Activated gamma-delta T cell (primary cell): ENCODE data around the gene TTC23.
"Not testable (repeated sequence)": the region's sequence is repeated elsewhere in the genome, so short reads cannot be mapped to it uniquely, and the experiment has no call there.

Source experiments
- DNase-seq: peaks from one replicate; lab custom pipeline; 2025; lab: John Stamatoyannopoulos, UW

TTC23 gene

DNA sequence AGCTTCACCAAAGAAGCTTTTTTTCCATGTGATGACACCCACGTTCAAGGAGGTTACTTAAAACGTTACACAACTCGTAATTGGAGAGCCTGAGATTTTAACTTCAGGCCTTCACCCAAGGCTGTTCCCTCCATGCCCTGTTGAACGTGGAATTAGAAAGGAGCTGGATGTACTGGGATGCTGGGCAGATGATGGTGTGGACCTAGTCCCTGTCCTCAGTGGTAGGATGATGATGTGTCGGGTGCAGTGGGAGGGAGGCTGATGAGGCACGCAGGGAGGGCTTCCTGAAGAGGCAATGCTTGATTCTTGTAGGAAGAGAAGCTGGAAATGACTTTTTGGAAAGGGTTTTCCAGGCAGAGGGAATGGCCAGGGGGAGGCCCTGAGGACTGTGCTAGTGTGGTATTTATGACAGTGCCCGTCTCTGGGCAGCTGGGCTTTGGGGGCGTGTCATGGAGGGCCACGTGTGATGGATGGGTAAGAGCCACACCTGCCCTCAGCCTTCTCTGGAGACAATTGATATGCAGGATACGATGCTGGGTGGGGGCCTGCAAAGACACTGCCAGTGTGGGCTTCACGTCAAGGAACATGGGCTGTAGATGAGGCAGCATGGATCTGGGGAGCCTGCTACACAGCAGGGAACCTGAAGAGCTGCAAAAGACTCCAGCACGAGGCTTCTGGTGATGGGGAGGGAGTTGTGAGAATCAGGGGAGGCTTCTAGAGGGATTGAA is 129.2 kb downstream of the TTC23 start:
- no peak for DNase-seq

DNA sequence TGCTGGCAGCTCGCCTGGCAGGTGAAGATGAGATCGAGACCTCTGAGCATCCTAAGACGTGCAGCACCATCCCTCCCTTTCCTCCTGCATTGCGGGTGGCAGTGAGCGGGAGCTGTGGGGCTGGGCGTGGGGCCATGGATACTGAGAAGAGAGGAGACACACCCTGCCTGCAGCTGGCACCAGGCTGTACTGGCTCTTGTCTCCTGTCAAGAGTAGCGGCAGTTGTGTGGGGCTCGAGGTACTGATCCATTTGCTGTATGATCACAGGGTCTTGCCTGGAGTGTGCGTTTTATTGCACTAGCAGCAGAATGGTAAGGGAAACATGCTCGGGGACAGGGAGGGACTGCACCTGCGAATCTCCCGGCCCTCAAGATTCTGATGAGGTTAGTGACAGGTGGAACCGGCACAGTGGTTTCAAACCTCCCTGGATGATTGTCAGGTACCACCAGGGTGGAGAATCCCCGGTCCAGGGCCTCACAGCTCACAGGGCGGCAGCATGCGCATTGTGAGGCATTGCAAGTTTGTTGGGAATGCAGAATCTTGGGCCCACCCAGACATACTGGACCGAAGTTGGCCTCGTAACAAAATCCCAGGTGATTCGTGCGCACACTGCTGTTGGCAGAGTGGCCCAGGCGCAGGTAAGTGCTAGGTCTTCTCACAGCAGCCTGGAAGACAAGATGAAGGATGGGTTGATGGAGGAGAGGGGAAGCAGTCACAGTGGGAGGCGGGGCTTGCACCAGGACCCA is 130.4 kb downstream of the TTC23 start:
- no peak for DNase-seq

DNA sequence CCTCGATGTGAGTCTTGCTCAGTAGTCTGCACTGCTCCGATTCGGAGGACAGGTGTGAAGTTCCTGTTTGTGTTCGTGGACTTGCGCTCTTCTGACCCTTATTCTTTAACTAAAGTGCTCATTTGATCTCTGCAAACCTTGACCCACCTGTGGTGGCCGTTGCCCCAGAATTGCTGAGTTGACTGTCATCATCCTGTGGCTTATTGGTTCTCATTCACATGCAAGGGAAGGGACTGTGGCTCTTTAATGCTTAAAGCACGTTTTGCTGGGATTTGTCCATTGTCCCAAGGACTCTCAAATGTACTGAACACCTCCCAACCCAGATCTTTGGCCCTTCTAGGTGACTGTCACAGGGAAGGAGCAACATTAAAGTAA is 131.1 kb downstream of the TTC23 start:
- no peak for DNase-seq

DNA sequence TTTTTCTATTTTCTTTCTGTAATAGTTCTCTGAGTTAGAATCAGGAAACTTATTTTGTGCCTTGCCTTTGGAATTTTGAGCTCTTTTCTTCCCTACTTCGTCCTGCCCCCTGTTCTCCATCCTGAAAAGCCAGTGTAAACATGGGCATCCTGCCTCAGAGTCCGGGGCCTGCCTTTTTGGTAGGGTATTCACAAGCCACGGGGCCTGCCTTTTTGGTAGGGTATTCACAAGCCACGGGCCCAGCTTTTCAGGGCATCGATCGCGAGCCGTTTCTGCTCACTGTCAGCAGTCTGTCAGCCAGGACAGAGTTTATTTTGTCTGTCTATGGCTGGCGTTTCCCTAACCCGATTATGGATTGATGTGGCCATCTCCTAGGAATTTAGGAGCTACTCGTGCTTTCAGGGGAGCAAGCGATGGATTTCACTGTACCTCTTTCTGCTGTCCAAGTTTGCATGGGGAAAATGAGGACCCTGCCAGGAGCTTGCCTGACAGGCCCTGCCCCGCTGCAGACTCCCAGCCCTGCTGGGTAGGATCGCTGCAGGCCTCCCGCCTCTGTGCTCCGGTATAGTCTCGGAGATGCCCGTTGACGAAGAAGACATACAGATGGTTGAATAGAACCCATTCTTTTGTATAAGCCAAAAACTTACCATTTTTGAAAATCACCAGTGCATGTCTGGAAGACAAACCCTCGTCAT is 131.7 kb downstream of the TTC23 start:
- DNase-seq: no peak

DNA sequence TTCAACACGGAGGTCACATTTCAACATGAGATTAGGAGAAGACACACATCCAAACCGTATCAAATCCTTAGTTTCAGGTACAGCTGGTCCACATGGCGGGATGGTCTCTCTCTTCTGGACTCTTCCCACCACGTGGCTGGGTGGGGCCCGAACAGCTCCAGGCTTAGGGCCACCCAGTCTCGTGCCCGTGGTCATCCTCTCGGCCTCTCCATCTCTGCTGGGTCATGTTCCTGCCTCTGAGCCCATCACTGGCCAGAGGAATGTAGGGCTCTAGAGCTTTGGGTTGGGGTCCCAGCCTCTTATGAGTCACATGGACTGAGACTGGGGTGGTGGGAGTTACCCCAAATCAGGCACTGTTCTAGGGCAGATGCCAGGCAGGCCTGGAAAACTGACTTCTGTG is 132.3 kb downstream of the TTC23 start:
- no peak for DNase-seq

DNA sequence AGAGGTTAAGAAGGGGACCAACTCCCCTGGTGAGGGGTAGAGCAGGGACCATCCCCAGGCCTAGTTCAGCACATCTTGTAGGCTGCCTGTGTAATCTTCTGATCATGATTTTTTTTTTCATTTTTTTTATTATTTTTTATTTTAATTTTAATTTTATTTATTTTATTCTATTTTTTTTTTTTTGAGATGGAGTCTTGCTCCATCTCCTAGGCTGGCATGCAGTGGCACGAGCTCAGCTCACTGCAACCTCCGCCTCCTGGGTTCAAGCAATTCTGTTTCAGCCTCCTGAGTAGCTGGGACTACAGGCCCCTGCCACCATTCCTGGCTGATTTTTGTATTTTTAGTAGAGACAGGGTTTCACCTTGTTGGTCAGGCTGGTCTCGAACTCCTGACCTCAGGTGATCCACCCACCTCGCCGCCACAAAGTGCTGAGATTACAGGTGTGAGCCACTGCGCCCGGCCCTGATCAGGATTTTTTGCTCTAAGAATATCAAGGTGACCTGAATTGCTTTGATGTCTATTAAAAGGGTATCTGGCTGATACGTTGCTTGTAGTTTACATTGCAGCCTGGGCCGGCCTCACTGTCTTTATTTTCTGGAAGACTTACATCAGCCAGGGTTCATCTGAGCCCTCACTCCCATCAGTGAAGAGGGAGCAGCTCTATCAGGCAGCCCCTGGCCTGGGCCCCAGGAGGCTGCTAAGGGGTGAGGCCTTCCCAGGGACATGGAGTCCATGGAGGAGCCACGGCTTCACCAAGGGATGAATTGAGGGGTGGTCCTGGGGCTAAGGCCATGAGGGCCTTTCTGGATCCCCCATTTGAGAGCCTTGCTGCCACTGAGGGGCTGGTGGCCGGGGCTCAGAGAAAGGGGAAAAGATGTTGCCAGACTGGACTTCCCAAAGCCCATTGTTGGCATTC is 133.8 kb downstream of the TTC23 start:
- no peak for DNase-seq

DNA sequence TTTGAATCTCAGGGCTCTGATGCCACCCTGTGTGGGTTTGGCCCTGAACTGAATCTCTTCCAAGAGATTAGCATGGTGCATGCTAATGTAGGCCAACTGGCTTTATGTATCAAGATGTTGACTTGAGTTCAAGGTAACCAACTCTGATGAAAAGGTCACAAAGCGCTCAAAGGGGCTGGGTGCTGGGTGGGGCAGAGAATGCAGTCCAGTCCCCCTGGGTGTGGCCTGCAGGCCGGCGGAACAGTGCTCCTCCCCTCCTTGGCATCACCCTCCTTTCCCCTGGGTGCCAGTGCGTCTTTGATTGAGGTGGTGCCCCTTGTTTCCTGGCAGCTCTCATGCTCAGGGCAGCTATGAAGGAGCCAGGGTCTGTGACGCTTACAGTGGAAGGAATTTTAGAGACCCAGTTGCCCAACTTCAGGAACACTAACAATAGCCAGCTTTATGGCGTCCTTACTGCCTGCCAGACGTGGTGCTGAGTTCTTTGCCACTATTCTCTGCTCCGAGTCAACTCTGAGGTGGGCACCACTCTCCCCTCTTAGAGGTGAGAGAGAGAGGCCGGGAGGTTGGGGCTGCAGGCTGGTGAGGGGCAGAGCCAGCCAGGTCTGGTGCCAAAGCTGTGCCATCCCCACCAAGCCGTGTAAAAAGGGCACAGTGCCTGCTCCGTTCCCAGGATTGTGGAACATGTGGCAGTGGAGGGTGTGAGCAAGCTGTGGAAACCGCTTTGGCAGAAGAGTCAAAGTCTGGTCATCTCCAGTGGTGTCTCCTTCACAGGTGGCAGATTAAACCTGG is 134.7 kb downstream of the TTC23 start:
- no peak for DNase-seq

DNA sequence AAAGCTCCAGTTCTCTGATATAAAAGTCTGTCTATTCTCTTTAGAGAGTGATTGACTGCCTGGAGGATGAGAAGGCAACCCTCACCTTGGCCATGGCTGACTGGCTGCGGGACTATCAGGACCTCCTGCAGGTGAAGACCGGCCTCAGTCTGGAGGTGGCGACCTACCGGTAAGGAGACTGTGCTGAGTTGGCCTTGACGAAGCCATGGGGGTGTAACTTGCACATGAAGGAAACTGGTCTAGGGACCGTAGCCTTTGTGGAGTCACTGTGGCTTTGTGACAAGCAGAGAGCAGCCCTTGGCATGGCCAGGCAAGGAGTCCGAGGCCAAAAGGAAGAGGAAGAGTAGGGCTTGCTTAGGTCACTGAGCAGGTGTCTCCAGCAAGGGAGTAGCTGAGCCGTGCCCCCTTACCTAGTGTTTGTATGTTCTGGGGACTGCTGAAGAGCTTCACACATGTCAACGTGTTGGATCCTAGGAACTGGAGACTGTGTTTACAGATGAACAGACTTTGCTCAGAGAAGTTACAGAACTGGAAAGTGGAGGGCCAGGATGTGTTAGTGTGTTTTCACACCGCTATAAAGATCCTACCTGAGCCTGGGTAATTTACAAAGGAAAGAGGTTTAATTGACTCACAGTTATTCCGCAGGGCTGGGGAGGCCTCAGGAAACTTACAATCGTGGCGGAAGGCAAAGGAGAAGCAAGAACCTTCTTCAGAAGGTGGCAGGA is 135.7 kb downstream of the TTC23 start:
- no peak for DNase-seq

DNA sequence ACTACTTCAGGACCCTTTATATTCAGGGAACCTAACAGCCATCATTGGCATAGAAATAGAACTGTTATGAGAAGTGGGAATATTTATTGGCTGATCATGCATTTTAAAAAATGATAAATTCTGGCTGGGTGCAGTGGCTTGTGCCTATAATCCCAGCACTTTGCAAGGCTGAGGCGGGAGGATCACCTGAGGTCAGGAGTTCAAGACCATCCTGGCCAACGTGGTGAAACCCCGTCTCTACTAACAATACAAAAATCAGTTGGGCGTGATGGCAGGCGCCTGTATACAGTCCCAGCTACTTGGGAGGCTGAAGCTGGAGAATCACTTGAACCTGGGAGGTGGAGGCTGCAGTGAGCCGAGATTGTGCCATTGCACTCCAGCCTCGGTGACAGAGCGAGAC is 137.7 kb downstream of the TTC23 start:
- not testable (repeated sequence) for DNase-seq

DNA sequence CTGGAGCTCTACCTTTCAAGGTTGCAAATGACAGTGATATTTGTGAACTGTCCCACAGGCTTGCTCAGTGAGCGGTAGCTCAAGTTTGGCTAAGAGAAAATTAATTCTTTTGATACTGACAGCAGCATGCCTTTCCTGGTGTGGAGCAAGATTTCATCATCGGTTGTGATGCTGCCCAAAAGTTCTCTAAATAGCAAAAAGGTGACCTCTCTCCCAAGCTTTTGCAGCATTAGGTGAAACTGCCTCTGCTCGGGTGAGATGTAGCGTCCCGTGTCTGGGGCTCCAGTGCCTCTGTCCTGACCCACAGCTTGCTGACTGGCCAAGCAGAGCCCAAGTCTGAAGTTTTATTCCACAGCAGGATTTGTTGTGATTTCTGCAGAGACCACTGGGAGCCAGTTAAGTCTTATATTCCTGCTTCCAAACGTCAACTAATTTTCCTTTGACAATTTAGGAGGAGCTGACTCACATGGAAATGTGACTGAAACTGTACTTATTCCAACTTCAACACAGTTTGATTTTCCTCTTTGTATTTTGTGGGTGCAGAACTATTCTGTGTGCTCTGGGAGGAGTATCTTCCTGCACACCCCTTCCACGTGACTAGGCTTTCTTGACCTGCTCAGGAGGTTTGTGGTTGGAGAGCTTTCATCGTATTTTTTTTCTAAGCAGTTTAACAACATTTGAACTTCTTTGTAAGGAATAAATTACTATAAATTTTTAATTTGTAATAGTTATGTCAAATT is 138.6 kb downstream of the TTC23 start:
- DNase-seq: no peak

DNA sequence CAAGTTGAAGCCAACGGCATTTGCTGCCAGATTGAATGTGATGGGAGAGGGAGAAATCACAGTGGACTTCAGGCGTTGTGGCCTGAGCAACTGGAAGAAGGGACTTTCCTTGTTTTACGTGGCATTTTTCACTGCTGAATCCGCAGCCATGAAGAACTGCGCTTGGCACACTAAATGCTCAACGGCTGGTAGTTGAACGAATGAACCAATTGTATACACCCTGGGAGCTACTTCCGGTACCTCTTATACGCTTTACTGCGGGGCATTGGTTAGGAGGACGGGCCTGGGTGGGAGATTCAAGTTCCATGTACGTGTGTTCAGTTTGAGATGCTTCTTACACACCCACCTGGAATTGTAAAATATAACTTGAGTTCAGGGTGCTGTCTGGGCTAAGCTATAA is 139.3 kb downstream of the TTC23 start:
- no peak for DNase-seq

DNA sequence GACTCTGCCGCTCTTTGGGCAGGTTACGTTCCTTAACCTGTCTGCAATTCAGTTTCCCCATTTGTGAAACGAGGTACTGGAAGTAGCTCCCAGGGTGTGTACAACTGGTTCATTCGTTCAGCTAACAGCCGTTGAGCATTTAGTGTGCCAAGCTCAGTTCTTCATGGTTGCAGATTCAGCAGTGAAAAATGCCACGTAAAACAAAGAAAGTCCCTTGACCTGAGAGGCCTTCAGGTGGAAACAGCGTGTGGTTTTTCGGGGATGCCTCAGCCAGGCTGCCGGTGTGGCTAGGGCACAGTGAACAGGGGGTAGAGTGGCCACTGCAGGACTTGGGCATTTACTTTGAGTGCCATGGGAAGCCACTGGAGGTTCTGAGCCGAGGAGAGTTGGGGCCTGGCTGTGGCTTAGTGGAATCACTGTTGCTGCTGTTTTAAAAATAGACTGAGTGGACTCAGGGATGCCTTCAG is 139.8 kb downstream of the TTC23 start:
- no peak for DNase-seq

DNA sequence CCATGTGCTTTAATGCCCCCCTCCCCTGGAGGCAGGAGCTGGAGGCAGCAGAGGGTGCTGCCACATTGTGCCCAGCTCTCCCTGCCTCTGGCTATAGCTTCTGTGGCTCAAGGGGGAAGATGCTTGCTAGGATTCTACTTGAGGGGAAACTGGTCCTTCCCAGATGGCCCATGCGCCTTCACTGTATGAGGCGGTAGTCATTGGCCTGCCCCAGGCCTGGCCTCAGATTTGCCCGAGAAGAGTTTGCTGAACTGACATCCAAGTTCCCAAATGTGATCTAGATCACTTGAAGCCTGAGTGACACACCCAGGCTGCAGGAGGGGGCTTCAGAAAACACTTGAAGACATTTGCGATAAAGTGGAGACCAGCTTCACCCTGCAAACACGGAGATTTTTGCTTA is 140.4 kb downstream of the TTC23 start:
- no peak for DNase-seq

DNA sequence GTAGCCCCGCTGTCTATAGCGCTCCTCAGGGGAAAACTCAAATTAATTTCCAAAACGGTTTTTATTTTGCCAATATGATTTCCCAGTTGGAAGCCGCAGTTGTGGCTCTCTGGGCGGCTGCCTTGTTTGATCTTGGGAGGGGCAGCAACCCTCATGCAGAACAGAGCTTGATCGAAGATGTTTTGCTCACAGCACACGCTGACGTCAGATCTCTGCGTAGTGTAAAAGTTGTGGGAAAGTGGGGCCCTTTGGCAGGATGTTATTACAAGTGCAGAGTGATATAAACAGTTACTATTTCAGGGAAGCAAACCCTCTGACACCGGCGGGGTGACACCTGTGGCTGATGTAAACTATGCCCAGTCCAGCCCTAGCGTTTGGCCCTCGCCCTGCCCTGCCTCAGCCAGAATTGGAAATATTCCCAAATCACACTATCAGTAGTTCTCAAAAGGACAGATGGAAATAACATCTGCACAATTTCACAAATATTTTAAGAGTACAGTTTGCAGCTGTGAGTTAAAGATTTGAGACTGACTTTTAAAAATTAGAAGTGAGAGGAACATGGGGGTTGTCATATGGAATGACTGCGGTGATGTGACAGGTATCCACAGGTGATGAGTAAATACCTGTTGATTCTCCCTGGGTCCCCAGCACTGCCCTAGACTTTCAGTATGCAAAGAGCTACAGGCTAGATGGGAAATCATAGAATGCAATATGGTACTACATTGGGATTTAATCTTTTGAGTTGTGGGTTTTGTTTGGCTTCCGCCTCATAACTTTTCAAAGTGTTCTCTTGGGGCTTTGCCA is 142.8 kb downstream of the TTC23 start:
- DNase-seq: no peak

DNA sequence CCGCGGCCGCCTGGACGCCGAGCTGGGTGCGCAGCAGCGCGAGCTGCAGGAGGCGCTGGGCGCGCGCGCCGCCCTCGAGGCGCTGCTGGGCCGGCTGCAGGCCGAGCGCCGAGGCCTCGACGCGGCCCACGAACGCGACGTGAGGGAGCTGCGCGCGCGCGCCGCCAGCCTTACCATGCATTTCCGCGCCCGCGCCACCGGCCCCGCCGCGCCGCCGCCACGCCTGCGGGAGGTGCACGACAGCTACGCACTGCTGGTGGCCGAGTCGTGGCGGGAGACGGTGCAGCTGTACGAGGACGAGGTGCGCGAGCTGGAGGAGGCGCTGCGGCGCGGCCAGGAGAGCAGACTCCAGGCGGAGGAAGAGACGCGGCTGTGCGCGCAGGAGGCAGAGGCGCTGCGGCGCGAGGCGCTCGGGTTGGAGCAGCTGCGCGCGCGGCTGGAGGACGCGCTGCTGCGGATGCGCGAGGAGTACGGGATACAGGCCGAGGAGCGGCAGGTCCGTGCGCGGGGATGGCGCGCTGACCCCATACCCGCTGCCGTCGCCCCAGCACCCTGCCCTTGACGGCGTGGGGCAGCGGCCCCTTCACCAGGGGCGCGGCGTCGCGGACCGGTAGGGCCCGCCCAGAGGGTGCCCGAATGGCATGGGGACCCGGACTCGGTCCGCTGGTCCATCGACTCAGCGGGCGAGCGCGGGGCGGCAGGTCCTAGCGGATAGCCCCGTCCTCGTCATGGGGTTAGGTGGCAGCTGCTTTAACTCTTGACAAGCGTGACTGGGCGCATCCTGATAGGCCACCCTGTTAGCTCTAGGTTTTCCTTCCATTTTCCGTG is 143.7 kb downstream of the TTC23 start:
- peak; percentile 42 for DNase-seq

DNA sequence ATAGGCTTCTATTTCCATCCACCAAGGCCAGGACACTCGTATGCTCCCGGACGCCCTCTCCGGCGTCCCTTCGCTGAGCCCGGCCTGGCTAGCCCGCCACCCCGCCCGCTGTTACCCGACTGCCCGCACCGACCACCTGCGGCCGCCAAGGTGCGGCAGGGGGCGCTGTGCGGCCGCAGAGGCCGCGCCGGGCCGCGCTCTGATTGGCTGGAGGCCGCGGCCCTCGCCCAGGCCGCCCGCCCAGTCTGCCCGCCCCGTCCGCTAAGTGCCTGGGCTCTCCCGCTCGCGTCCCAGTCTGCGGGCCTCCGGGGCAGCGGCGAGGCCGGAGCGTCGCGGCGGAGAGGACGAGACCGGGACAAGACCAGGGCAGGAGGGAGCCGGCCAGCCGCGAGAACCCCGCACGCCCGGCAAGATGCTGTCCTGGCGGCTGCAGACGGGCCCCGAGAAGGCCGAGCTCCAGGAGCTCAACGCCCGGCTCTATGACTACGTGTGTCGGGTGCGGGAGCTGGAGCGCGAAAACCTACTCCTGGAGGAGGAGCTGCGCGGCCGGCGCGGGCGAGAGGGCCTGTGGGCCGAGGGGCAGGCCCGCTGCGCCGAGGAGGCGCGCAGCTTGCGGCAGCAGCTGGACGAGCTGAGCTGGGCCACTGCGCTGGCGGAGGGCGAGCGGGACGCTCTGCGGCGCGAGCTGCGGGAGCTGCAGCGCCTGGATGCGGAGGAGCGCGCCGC is 144.4 kb downstream of the TTC23 start, which contains the start of gene SYNM:
TSS of gene SYNM (plus strand) at position 293 of the 726 bp plus-strand sequence. CDS start at position 413, 120 bp downstream.
- peak; percentile 25 for DNase-seq

DNA sequence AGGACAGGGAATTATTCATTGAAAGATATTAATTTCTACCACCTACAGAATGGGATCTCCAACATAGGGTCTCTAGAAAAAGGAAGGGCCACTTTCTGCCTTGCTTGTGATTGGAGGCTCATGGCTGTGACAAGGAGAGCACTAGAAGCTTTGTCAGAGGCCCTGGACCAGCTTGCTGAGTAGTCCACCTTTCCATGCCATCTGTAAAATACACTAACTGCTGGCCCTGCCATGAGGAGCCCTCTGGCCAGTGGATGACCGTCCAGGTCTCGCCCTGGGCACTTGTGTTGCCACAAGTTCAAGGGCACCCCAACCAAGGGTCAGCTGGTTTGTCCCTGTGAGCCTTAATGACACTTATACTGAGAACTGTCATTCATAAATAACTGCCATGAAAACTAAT is 146.1 kb downstream of the TTC23 start:
- no peak for DNase-seq
